ENCODE measurements around the gene RNF26. TPM values are rescaled to one million over a fixed set of nuclear protein-coding genes. Genes with fewer than 3 reads are reported as not detected.

The RNF26 gene
- total RNA-seq, 2 experiments from 2014 or later, result 32.2 to 32.9 TPM

DNA sequence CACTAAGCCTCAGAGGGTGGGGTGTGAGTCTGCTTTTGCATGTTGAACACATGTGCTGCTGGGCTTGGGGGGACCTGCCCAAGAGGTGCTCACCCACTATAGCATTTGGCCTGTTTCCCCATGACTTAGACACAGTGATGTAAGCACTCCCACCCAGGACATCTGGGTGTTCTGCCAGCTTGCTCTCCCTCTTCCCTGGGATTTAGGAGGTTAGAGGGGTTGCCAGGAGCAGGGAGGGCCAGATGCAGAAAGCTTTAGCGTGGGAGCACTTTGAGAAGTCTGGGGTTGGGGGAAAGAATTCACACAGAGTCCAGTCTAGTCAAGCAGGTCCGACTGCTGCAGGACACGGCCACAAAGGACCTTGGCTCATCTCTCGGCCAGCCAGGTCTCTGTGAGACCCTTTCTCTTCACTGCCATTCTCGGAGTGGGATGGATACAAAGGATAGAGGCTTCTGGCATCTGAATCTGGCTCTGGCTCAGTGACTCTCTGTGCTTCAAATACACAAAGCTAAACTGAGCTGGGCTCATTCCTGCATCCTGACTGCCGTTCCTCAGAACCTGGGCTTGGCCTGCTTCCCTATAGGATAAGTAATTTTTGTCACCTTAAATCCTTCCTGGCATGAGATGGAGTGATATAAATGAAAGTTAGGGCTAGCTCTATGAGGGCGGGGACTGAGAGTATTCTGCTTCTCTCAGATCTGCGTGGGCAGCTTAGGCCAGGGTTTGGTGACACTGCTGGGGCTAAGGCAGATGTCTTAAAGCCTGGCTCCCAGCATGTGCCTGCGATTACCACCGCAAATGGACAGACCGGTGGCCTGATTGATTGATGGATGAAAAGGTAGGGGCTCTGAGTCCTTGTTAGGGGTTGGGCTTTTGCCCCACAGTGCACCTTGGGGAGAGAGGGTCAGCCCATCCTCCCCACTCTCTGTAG is 32.6 kb downstream of the RNF26 start:
- DNase-seq (no peak), ATAC-seq (ENCODE audit: low read depth) (no peak)
- POLR2A ChIA-PET, result no interaction called here
- H3K4me1 Mint-ChIP-seq, result peaks cover 3% of the 10 kb centered on the region
- H3K9me3 Mint-ChIP-seq, result no peaks in the 10 kb centered on the region
- peaks cover 52% of the 10 kb centered on the region for H3K27me3 Mint-ChIP-seq
- no peak overlapping the region for H3K27ac Mint-ChIP-seq
- no peaks in the 10 kb centered on the region for H3K36me3 Mint-ChIP-seq
- H3K4me3 Mint-ChIP-seq, result no peak overlapping the region

DNA sequence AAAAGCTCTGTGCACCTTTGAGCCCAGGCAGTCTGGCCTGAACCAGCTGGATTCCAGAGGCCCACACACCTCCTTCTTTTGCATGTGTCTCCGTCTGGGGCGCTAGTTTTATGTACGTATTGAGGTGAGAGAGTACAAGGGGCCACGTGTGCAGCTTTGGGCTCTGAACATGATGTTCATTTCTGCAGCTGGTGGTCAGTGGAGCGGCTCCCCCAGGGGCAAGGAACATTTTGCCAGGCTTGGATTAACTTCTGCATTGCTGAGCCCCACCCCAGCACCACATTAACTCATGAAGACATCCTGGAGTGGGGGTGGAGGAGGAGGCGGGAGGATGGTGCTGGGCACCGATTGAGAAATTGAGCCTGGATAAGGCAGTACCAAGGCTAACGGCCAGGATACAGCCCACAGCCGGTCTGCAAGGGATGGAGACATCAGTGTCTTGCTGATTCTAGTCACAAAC is 33.4 kb downstream of the RNF26 start:
- H3K4me1 Mint-ChIP-seq, result peaks cover 3% of the 10 kb centered on the region
- no peak overlapping the region for H3K4me3 Mint-ChIP-seq
- DNase-seq (no peak), ATAC-seq (ENCODE audit: low read depth) (no peak)
- H3K27me3 Mint-ChIP-seq, result peaks cover 47% of the 10 kb centered on the region
- no peaks in the 10 kb centered on the region for H3K9me3 Mint-ChIP-seq
- H3K36me3 Mint-ChIP-seq, result no peaks in the 10 kb centered on the region
- H3K27ac Mint-ChIP-seq, result no peak overlapping the region
- POLR2A ChIA-PET, result interaction anchor here (0.9 kb wide), 1 partner anchor 12 kb away, joined by 5 read pairs; no protein-coding TSS in a partner anchor

DNA sequence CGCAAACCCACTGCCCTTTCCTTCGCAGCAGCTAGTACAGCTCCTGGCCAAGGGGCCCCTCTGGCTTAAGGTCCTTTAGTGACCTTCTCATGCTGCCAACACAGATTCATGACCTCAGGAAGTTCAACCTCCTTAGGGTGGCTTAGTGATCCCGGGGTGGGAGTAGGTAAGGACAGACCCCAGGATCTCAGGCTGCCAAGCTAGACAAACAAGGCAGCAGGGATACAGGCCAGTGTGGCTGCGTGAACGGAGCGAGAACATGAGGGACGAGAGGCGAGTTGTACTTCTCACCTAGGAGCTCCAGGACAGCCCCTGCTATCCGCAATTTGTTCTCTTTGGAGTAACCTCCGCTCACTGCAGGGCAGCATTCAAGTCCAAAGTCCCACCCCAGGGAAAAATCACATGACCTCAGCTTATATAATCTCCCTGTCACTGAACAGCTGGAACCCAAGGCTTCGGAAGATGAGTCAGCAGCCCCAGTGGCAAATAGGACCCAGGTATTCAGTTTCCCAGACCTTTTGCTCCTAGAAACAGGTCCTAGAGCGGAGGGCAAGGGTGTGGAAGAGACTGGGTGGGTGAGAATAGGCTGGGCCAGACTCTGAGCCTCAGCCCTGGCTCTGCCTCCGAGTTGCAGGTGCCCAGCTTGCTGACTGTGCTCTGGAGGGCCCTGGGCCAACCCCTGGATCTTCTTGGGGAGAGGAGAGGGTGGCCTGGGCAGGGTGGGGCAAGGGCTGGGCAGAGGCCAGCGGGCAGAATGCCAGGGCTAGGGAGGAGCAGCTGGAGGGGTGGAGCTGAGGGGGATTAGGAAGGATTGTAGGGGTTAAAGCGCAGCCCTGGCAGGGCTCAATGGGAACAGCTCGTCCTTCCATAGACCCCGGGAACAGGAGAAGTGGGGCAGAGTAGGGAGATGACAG is 34.1 kb downstream of the RNF26 start:
- no peak overlapping the region for H3K27ac Mint-ChIP-seq
- ATAC-seq (ENCODE audit: low read depth) (no peak), DNase-seq (no peak)
- no peaks in the 10 kb centered on the region for H3K9me3 Mint-ChIP-seq
- H3K27me3 Mint-ChIP-seq, result peaks cover 41% of the 10 kb centered on the region
- no peaks in the 10 kb centered on the region for H3K36me3 Mint-ChIP-seq
- H3K4me3 Mint-ChIP-seq, result no peak overlapping the region
- peaks cover 5% of the 10 kb centered on the region for H3K4me1 Mint-ChIP-seq
- POLR2A ChIA-PET, result interaction anchor here (0.9 kb wide), 1 partner anchor 13 kb away, joined by 5 read pairs; no protein-coding TSS in a partner anchor

DNA sequence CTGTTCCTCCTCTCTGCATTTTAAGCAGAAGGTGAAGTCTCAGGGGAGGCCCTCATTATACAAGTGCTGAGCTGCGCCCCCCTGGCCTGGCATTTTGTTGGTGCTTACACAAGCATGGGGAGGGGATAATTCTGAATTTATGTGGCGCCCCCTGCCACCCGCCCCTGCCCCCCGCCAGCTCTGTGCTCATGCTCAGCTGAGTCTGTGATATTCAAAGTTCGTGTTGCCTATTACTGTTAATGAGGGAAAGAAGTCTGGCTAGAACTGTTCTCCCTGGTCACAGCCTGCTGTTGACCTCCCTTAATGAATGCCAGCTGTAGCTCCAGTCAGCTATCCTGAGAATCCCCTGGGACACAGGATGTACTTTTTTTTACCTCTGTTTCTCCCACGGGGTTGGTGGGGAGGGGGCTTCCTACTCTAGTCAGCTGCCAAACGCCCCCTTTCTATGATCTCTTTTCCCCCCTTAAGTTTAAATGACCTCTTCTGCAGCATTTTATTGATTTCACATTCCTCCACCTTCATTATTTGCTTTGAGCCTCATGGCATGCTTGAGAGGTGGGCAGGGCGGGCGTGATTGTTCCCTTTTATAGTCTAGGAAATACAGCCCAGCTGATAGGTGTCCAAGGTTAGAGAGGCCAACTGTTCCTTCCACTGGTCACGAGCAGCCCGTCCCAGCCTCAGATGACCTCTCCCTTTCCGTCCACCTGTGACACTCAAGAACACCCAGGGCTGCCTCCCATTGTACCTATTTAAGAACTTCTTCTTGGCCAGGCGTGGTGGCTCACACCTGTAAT is 35.0 kb downstream of the RNF26 start:
- H3K4me1 Mint-ChIP-seq, result peaks cover 14% of the 10 kb centered on the region
- H3K27ac Mint-ChIP-seq, result no peak overlapping the region
- no peak for DNase-seq
- no peaks in the 10 kb centered on the region for H3K36me3 Mint-ChIP-seq
- no peak for ATAC-seq (ENCODE audit: low read depth)
- H3K27me3 Mint-ChIP-seq, result peaks cover 37% of the 10 kb centered on the region
- no peak overlapping the region for H3K4me3 Mint-ChIP-seq
- no peaks in the 10 kb centered on the region for H3K9me3 Mint-ChIP-seq
- POLR2A ChIA-PET, result no interaction called here

DNA sequence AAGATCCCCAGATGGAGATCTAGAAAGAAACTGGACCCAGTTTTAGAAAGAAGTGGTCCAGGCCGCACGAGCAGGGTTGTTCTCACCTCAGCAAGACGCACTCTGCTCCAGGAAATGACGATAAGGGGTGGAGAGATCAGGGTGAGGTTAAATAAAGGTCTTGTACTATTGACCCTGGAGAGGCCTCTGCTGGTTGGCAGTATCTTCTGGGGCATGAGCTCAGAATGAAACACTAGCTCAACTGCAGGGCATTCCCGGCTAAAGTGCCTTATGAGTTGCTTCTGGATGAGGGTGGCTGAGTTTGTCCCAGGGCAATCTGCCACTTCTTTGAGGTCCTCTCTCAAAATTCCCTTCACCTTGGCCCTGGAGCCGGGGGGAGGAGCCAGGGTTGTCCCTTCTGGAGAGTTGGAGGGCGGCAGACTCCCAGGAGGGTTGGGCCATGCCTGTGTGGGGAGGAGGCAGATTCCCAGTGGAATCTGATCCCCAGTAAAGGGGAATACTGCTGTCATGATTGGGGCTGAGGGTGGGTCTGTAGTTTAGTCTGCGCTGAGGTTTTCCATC is 36.2 kb downstream of the RNF26 start:
- DNase-seq, result no peak
- POLR2A ChIA-PET, result no interaction called here
- H3K4me1 Mint-ChIP-seq, result peaks cover 11% of the 10 kb centered on the region
- H3K27ac Mint-ChIP-seq, result no peak overlapping the region
- H3K36me3 Mint-ChIP-seq, result no peaks in the 10 kb centered on the region
- ATAC-seq (ENCODE audit: low read depth), result no peak
- no peaks in the 10 kb centered on the region for H3K9me3 Mint-ChIP-seq
- no peak overlapping the region for H3K4me3 Mint-ChIP-seq
- H3K27me3 Mint-ChIP-seq, result peaks cover 25% of the 10 kb centered on the region

DNA sequence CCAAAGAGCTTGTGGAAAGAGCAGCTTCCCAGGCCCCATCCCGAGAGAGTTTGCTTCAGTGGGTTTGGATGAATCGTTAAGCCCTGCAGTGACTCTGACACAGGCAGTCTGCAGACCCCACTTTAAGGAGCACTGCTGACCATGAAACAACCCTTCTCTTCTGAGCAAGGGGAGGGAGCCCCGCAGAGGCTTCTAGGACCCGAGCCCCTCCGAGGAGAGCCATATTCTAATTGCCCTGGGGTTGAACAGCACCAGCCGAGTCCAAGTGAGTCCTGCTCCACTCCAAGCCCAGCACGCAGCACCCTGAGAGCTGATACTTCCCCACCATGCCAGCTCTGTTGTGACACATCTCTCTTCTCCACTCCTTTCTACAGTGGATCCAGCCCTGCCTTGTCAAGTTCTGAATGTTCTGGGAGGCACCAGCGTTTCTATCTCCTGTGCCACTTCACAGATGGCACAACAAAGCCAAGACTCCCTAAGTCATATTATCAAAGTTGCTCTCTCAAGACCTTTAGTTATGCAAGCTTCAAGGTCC is 36.8 kb downstream of the RNF26 start:
- POLR2A ChIA-PET, result no interaction called here
- no peaks in the 10 kb centered on the region for H3K9me3 Mint-ChIP-seq
- no peak for DNase-seq
- no peaks in the 10 kb centered on the region for H3K36me3 Mint-ChIP-seq
- no peak overlapping the region for H3K27ac Mint-ChIP-seq
- no peak overlapping the region for H3K4me3 Mint-ChIP-seq
- peaks cover 22% of the 10 kb centered on the region for H3K27me3 Mint-ChIP-seq
- ATAC-seq (ENCODE audit: low read depth), result no peak
- peaks cover 11% of the 10 kb centered on the region for H3K4me1 Mint-ChIP-seq

DNA sequence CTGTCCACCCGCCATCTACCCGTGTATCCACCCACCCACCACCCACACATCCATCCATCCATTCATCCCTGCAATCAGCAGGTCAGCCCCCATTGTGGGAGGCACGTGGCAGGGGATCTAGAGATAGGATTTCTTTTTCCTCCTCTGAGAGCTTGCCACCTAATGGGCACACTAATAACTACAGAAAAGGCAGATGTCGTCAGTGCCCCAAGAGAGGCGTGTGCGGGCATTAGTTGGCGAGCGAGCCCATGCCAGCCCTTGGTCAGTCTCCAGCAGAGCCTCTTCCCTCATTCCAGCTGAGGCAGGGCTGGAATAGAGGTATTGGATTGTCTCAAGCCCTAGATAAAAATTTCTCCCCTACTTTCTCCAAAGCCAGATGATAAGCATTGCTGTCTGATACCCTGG is 37.5 kb downstream of the RNF26 start:
- no peak overlapping the region for H3K27ac Mint-ChIP-seq
- H3K36me3 Mint-ChIP-seq, result no peaks in the 10 kb centered on the region

DNA sequence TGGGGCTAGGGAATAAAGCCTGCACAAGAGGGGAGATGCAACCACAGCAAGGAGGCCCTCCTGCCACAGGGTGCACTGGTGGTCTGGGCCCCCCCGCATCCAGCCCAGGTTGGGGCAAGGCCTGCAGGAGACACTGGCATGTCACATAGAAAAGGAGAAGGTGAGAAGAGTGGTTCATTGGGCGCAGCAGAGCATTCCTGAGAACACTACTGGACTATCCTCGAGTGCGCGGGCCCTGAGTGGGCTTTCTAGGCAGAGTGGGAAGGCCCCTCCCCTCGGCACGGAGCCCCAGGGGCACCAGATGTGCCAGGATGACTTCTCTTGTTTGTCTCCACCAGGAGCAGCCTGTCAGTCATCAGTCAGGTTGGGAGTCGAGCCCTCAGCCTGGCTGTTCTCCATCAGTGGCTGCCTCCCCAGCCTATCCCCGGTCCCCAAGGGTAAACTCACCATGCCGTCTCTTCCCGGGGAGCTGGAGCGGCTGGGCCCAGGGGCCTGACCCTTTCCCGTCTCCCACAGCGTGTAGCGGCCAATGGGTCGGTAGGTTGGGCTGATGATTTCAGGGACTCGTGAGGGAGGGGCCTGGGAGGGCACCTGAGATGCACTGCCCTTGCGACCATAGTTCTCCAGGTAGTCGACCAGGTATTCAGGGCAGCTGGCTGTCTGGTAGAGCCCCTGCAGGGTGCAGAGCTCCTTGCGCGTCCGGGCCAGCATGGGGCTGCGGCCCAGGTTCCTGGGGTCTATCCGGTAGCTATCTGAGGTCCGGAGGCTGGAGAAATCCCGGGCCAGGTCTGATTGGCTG is 38.1 kb downstream of the RNF26 start:
- H3K27me3 Mint-ChIP-seq, result peaks cover 20% of the 10 kb centered on the region
- peaks cover 15% of the 10 kb centered on the region for H3K4me1 Mint-ChIP-seq
- no peaks in the 10 kb centered on the region for H3K36me3 Mint-ChIP-seq
- POLR2A ChIA-PET, result no interaction called here
- no peak for DNase-seq
- no peak for ATAC-seq (ENCODE audit: low read depth)
- H3K27ac Mint-ChIP-seq, result no peak overlapping the region
- no peak overlapping the region for H3K4me3 Mint-ChIP-seq
- H3K9me3 Mint-ChIP-seq, result no peaks in the 10 kb centered on the region

More for the DNA sequence above, 37.5 kb downstream of the RNF26 start:
- ATAC-seq (ENCODE audit: low read depth) (no peak), DNase-seq (no peak)
- Mint-ChIP-seq H3K4me1 (peaks cover 14% of the 10 kb centered on the region), H3K4me3 (no peak overlapping the region), H3K9me3 (no peaks in the 10 kb centered on the region), H3K27me3 (peaks cover 20% of the 10 kb centered on the region)
- POLR2A ChIA-PET, result no interaction called here

DNA sequence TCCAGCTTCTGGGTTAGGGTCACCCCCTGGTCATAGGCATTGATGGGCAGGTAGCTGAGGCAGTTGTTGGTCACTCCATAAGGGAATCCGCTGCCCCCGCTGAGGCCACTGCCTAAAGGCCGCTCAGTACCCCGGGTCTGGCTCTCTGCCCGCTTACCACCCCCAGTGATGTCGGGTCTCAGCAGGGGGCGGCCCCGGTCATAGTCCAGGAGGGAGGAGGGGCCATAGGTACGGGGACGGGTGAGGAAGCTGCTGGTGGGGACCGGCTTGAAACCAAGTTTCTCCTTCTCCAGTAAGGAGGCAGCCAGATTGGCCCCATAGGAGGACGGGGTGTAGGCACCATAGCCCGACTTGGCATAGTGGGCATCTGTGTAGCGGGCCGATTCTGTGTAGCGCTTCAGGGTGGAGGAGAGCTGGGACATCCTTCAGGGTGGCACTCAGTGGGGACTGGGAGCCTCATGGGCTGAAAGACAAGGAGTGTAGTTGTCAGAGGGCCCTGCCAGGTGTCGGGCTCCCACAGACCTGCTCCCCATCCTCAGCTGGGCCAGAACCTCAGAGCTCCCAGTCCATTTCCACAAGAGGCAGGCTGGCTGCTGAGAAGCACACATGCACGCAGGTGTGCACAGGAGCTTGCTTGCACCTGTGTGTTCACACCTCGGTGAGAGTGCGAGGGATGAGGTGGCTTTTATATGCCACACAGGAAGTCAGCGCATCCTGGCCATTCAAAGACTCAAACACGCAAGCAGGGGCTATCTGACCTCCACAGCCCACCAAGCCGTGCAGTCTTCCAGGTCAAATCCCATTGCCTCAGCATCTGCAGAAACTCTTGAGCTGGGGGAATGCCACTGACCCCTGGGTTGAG is 39.0 kb downstream of the RNF26 start:
- Mint-ChIP-seq H3K27ac (no peak overlapping the region), H3K4me3 (no peak overlapping the region), H3K27me3 (peaks cover 16% of the 10 kb centered on the region), H3K36me3 (no peaks in the 10 kb centered on the region), H3K4me1 (peaks cover 18% of the 10 kb centered on the region), H3K9me3 (no peaks in the 10 kb centered on the region)
- DNase-seq (no peak), ATAC-seq (ENCODE audit: low read depth) (peak; percentile 37)
- POLR2A ChIA-PET, result no interaction called here

DNA sequence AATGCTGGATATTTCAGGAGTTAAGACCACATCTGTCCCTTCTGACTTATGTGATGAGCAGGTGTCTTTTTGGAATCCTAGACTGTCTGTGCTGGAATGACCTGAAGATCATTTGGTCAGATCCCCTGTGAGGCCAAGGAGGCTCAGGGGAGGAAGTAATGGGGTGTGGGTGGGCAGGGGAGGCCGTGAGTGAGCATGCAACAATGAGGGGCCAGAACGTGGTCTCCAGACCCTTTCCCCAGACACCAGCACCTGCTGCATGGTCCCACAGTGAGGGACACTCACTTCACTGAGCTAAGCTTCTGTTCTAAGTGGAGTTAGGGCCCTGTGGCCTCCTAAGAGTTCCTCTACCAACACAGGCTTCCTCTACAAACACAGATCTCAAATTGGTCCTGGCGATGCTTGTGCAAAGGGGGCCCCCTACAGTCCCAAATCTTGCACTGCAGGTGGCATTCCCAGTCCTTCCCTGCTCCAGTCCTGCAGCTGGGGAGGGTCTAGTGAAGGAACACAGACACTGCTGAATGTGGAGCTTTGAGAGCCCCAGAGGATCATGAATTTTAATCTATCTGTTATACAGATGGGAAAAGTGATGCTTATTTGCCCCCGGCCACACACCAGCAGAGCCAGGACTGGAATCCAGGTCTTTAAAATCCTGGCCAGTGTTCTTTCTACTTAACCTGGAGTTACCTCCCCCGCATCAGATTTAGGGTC is 39.7 kb downstream of the RNF26 start:
- Mint-ChIP-seq H3K9me3 (no peaks in the 10 kb centered on the region), H3K4me1 (peaks cover 18% of the 10 kb centered on the region), H3K4me3 (no peak overlapping the region), H3K27ac (no peak overlapping the region), H3K27me3 (peaks cover 14% of the 10 kb centered on the region), H3K36me3 (no peaks in the 10 kb centered on the region)
- ATAC-seq (ENCODE audit: low read depth) (peak; percentile 61), DNase-seq (no peak)
- POLR2A ChIA-PET, result no interaction called here
